Measurements from ENCODE around the gene AEBP1. TPM values are rescaled to one million over a fixed set of nuclear protein-coding genes. Genes with fewer than 3 reads are reported as not detected.

Gene AEBP1
- total RNA-seq, 1 donor from 2014 or later = 35.4 TPM

DNA sequence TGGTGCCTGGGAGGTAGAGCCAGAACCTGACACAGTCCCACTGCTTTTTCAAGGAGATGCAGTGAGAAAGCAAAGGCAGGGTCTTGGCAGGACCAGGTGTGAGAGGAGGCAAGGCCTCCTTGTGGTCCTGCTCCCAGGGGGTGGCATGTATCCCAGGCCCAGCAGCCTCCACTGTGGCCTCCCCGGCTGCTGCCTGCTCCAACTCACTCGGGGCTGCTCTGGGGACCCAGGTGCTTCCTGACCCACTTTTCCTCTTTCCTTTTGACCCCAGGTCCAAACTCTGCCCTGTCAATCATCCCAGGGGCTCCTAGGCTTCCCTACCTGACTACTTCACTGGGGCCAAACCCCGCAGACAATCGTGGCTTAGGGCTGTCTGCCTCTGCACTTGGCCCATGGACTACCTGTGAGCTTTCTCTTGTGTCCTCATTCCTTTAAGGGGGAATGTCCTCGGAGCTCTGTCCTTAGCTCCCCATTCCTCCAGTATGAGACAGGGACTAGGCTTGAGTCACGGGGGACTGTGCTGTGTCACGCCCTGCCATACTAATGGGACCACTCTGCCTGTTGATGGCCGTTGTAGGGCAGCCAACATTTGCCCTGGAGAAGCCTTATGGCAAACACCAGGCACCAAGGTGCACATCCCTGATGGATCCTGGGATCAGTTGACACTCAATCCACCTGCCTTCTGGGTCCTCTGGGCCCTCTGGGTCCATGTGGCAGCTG lies 1.1 kb upstream of the AEBP1 start:
- TF ChIP-seq, protein P1, sequence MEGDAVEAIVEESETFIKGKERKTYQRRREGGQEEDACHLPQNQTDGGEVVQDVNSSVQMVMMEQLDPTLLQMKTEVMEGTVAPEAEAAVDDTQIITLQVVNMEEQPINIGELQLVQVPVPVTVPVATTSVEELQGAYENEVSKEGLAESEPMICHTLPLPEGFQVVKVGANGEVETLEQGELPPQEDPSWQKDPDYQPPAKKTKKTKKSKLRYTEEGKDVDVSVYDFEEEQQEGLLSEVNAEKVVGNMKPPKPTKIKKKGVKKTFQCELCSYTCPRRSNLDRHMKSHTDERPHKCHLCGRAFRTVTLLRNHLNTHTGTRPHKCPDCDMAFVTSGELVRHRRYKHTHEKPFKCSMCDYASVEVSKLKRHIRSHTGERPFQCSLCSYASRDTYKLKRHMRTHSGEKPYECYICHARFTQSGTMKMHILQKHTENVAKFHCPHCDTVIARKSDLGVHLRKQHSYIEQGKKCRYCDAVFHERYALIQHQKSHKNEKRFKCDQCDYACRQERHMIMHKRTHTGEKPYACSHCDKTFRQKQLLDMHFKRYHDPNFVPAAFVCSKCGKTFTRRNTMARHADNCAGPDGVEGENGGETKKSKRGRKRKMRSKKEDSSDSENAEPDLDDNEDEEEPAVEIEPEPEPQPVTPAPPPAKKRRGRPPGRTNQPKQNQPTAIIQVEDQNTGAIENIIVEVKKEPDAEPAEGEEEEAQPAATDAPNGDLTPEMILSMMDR (IDR thresholded peaks at IDR 0.05; ENCODE audit: partially characterized antibody, unreplicated experiment) = no peak
- H3K4me3 Mint-ChIP-seq (ENCODE audit: unreplicated experiment) = peak overlapping the region; percentile 73
- H3K36me3 Mint-ChIP-seq (ENCODE audit: unreplicated experiment) = no peaks in the 10 kb centered on the region
- no peak overlapping the region for H3K27ac Mint-ChIP-seq (ENCODE audit: unreplicated experiment)
- no peak for DNase-seq
- H3K27me3 Mint-ChIP-seq (ENCODE audit: unreplicated experiment) = peaks cover 9% of the 10 kb centered on the region
- peaks cover 10% of the 10 kb centered on the region for H3K4me1 Mint-ChIP-seq (ENCODE audit: low read depth, unreplicated experiment)
- no peaks in the 10 kb centered on the region for H3K9me3 Mint-ChIP-seq (ENCODE audit: unreplicated experiment)

DNA sequence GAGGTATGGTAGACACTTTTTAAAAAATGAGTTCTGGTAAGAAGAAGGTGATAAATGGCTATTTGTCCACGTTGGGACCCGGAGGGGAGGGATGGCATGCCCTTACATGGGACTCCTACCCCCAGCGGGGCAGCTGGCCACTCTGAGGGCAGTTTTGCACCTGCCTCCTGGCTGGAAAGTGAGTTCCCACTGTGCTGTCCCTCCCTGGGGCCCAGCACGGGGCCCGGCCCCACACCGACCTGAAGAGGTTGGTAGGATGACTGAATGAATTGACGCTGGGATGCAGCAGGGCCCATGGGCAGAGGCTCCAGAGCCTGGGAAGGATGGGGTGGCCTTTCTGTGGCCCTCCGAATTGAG lies 601 bp upstream of the AEBP1 start:
- peak overlapping the region; percentile 73 for H3K4me3 Mint-ChIP-seq (ENCODE audit: unreplicated experiment)
- TF ChIP-seq, protein P1 (IDR thresholded peaks at IDR 0.05; ENCODE audit: partially characterized antibody, unreplicated experiment) = no peak
- H3K9me3 Mint-ChIP-seq (ENCODE audit: unreplicated experiment) = no peaks in the 10 kb centered on the region
- no peak for DNase-seq
- H3K27me3 Mint-ChIP-seq (ENCODE audit: unreplicated experiment) = peaks cover 9% of the 10 kb centered on the region
- no peak overlapping the region for H3K27ac Mint-ChIP-seq (ENCODE audit: unreplicated experiment)
- no peaks in the 10 kb centered on the region for H3K36me3 Mint-ChIP-seq (ENCODE audit: unreplicated experiment)
- H3K4me1 Mint-ChIP-seq (ENCODE audit: low read depth, unreplicated experiment) = peaks cover 10% of the 10 kb centered on the region

DNA sequence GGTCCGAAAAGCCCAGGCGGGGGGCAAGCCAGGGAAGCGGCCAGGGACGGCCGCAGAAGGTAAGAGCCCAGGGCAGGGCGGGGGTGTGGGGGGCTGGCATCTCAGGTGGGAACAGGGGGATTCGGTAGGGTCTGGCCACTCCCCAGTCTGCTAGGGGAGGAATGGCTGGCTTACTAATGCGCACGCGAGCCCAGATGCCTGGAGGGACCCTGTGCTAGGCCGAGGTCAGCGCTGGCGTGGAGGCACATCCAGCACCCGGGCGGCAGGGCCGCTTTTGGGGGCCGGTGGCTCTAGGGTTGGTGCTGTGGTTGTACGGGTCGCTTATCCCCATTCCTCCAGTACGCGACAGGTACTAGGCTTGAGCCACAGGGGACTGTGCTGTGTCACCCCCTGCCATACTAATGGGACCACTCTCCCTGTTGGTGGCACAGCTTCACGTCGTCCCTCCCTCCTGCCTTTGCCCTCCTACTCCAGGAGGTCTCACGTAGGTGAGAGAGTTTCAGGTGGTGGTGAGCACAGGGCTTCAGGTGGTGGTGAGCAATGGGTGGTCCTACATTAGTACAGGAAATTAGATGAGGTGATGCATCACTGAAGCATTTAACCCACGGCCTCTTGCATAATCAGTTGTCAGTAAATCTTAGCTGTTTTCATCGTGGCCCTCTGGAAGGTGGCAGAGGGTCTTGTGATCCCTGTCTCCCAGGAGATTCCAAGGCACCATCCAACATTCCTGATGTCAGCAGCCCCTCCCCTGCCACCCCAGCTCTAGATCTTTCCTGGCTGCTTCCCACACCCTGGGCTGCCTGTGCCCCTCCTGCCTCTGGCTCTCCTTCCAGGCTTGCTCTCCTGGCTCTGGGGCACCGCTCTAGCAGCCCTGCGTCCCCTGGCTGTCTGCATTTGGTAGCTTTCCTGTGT lies 971 bp downstream of the AEBP1 start:
- Mint-ChIP-seq H3K36me3 (ENCODE audit: unreplicated experiment) (no peaks in the 10 kb centered on the region), H3K27me3 (ENCODE audit: unreplicated experiment) (peaks cover 9% of the 10 kb centered on the region), H3K27ac (ENCODE audit: unreplicated experiment) (no peak overlapping the region), H3K4me1 (ENCODE audit: low read depth, unreplicated experiment) (peaks cover 6% of the 10 kb centered on the region), H3K9me3 (ENCODE audit: unreplicated experiment) (no peaks in the 10 kb centered on the region), H3K4me3 (ENCODE audit: unreplicated experiment) (peak overlapping the region; percentile 77)
- no peak for DNase-seq
- TF ChIP-seq, protein P1 (IDR thresholded peaks at IDR 0.05; ENCODE audit: partially characterized antibody, unreplicated experiment) = no peak

DNA sequence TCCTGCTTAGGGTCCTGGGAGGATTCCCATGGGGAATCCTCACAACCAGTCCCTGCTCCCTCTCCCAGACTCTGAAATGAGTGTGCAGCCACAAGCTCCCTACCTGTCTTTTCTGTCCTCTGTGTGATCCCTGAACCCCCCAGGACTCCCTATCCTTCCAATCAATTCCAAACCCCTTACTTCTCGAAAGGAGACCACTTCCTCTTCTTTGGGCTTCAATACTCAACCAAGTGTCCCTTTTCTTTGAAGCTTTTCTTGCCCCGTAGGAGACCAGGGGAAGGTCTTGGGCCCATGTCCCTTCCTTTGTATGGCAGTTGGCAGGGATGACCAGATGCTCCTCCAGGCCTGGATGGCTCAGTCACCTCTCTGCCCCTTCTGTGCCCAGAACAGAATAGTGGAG lies 1.7 kb downstream of the AEBP1 start:
- TF ChIP-seq, protein P1 (IDR thresholded peaks at IDR 0.05; ENCODE audit: partially characterized antibody, unreplicated experiment) = no peak
- Mint-ChIP-seq H3K4me3 (ENCODE audit: unreplicated experiment) (peak overlapping the region; percentile 77), H3K9me3 (ENCODE audit: unreplicated experiment) (no peaks in the 10 kb centered on the region), H3K36me3 (ENCODE audit: unreplicated experiment) (no peaks in the 10 kb centered on the region), H3K27ac (ENCODE audit: unreplicated experiment) (no peak overlapping the region), H3K4me1 (ENCODE audit: low read depth, unreplicated experiment) (peaks cover 2% of the 10 kb centered on the region), H3K27me3 (ENCODE audit: unreplicated experiment) (peaks cover 9% of the 10 kb centered on the region)
- DNase-seq = no peak

Measured in glutamatergic neuron (in vitro differentiated cells).